ENCODE results near the gene COL6A2.
"Not testable (repeated sequence)": the region's sequence is repeated elsewhere in the genome, so short reads cannot be mapped to it uniquely, and the experiment has no call there.

COL6A2 gene

GRCh38 chr21:46145840-46146691 is 48.2 kb downstream of the COL6A2 start:
- TF ChIP-seq ZNF274 (IDR thresholded peaks at IDR 0.05; ENCODE audit: low read depth, low read length) = no peak
- H3K4me3 ChIP-seq (ENCODE audit: low read length) = no peak overlapping the region

GRCh38 chr21:46146856-46147255 is 48.9 kb downstream of the COL6A2 start:
- no peak overlapping the region for H3K4me3 ChIP-seq (ENCODE audit: low read length)
- no peak for TF ChIP-seq ZNF274 (IDR thresholded peaks at IDR 0.05; ENCODE audit: low read depth, low read length)

- not testable (repeated sequence) for H3K4me3 ChIP-seq (ENCODE audit: low read length)
These were observed 49.5 kb downstream of the COL6A2 start for GRCh38 chr21:46147429-46147828.

GRCh38 chr21:46148106-46148505 is 50.2 kb downstream of the COL6A2 start:
- no peak overlapping the region for H3K4me3 ChIP-seq (ENCODE audit: low read length)
- no peak for TF ChIP-seq ZNF274 (IDR thresholded peaks at IDR 0.05; ENCODE audit: low read depth, low read length)

GRCh38 chr21:46149205-46149901 is 51.4 kb downstream of the COL6A2 start:
- TF ChIP-seq ZNF274 (IDR thresholded peaks at IDR 0.05; ENCODE audit: low read depth, low read length) = no peak
- no peak overlapping the region for H3K4me3 ChIP-seq (ENCODE audit: low read length)

- no peak for TF ChIP-seq ZNF274 (IDR thresholded peaks at IDR 0.05; ENCODE audit: low read depth, low read length)
- no peak overlapping the region for H3K4me3 ChIP-seq (ENCODE audit: low read length)
These were observed 52.2 kb downstream of the COL6A2 start for GRCh38 chr21:46150073-46150472.

GRCh38 chr21:46150491-46151121 is 52.7 kb downstream of the COL6A2 start:
- no peak for TF ChIP-seq ZNF274 (IDR thresholded peaks at IDR 0.05; ENCODE audit: low read depth, low read length)

DNA sequence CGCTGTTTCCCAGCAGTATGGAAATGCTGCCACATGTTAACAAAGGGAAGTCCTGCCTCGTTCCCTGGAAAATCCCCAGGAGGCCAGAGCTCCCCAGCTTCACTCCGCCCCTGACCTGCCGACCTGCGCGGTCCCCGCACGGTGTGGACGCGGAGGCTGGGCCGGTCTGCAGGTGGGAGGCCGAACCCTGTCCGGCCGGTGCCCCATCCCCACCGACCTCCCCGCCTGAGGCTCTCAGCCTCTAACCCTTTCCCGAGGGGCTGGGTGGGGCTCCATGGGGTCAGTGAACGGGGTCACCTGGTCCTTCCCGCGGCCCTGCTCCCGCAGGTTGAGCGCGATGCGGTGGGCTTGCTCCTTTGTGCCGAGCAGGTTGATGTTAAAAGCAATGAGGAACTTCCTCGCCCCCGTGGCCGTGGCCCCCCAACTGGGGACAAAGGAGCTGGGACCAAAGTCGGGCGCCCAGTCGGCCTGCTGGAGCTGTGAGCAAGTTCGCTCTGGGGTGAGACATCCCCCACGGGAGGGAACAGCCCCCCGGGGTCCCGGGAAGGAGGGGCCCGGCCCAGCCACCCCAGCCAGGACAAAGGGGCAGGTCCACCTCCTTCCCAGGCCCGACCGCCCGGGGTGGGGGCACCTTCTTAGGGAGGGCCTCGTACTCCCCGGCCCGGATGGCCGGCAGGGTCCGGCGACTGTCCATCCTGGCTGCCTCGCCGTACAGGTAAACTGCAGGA is 53.5 kb downstream of the COL6A2 start:
- no peak for TF ChIP-seq ZNF274 (IDR thresholded peaks at IDR 0.05; ENCODE audit: low read depth, low read length)
- H3K4me3 ChIP-seq (ENCODE audit: low read length) = no peak overlapping the region

More at GRCh38 chr21:46150491-46151121, 52.7 kb downstream of the COL6A2 start:
- no peak overlapping the region for H3K4me3 ChIP-seq (ENCODE audit: low read length)

DNA sequence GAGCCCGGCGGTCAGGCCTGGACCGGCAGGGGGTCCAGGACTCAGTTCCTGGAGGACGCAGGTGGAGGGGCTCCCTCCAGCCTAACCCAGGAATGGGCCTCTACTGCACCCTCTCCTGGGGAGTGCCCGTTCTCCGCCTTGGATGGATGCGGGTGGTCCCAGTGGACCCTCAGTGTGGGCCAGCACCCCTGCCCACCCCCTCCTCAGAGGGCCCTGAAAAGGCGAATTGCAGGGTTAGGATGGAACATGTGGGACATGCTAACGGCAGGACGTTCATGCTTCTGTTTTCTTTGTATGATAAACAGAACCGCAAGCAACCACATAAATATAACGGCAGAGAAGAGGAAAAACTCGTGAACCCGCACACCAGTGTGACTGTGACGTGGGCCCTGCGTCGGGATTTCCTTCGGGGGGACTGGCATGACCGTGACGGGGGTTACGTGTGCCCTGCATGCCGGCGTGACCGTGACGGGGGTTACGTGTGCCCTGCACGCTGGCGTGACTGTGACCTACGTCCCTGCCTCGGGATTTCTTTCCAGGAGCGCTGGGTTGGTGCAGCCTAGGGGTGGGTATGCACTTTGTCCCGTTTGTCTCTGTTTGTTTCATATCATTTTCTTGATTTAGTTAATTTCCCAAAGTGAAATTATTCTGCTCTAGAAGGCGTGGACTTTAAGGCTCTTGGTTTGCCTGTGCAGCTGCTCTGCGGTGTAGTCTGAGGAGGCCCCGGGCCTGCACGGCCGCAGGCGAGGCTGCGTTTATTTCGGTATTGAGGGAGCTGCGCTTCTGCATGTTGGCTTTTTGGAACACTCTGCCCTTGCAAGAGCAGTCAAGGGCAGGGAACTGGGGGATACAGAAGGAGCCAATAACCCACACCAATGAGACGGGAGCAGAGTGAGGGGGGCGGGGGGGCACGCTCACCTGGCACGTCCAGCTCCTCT is 54.3 kb downstream of the COL6A2 start:
- TF ChIP-seq ZNF274 (IDR thresholded peaks at IDR 0.05; ENCODE audit: low read depth, low read length) = no peak

DNA sequence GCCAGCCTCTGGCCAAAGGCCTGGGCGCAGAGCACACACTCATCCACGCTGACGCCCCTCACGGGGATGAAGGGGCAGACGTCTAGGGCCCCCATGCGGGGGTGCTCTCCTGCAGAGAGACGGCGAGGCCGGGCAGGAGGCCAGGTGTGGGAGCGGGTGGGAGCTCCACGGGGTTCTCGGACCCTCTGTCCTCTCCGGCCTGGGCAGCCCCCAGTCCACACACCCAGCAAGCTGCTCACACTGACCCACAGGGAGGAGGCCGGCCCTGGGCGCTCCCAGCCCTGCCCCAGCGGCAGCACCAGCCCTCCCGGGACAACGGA is 55.0 kb downstream of the COL6A2 start:
- no peak for TF ChIP-seq ZNF274 (IDR thresholded peaks at IDR 0.05; ENCODE audit: low read depth, low read length)
- H3K4me3 ChIP-seq (ENCODE audit: low read length) = no peak overlapping the region

More for the DNA sequence above, 54.3 kb downstream of the COL6A2 start:
- no peak overlapping the region for H3K4me3 ChIP-seq (ENCODE audit: low read length)

GRCh38 chr21:46153247-46154154 is 55.6 kb downstream of the COL6A2 start:
- H3K4me3 ChIP-seq (ENCODE audit: low read length) = no peak overlapping the region
- TF ChIP-seq ZNF274 (IDR thresholded peaks at IDR 0.05; ENCODE audit: low read depth, low read length) = no peak
